HepG2 (cell line): ENCODE results near the gene FNDC7. TPM values are rescaled to one million over a fixed set of nuclear protein-coding genes. Genes with fewer than 3 reads are reported as not detected.

ENCODE experiments used
- ARID3A ChIP-seq: IDR thresholded peaks from 2 replicates; pipeline ENCODE4 v1.6.1; 2012; ENCODE audit warnings: low read depth, low read length, improper control_type of control experiment
- ETS1 ChIP-seq: sonication (generic); formaldehyde crosslinking; IDR thresholded peaks from 2 replicates; pipeline ENCODE4 v1.4.0; 2020; ENCODE audit warnings: missing genetic modification reagents
- FOXJ3 ChIP-seq: sonication (generic); formaldehyde crosslinking; IDR thresholded peaks from 2 replicates; pipeline ENCODE4 v1.4.0; 2020; ENCODE audit warnings: missing genetic modification reagents, mild to moderate bottlenecking, borderline replicate concordance
- JUNB ChIP-seq: sonication (generic); formaldehyde crosslinking; IDR thresholded peaks from 2 replicates; pipeline ENCODE4 v1.8.0; 2022; ENCODE audit warnings: missing genetic modification reagents, mild to moderate bottlenecking, borderline replicate concordance
- PHF8 ChIP-seq: sonication (generic); formaldehyde crosslinking; IDR thresholded peaks from 2 replicates; pipeline ENCODE4 v1.5.0; 2020; ENCODE audit warnings: missing genetic modification reagents
- PRDM15 ChIP-seq: sonication (generic); formaldehyde crosslinking; IDR thresholded peaks from 2 replicates; pipeline ENCODE4 v1.4.0; 2020; ENCODE audit warnings: missing genetic modification reagents
- SIX4 ChIP-seq: sonication (generic); formaldehyde crosslinking; IDR thresholded peaks from 2 replicates; pipeline ENCODE4 v1.4.0; 2020; ENCODE audit warnings: missing genetic modification reagents
- SNAPC5 ChIP-seq: sonication (generic); formaldehyde crosslinking; IDR thresholded peaks from 2 replicates; pipeline ENCODE4 v1.8.1; 2023; ENCODE audit warnings: mild to moderate bottlenecking, missing genetic modification reagents, borderline replicate concordance
- SOX13 ChIP-seq, 3 experiments: fragments of 450-650 bp in 1 of 3; sonication (generic) in 1 of 3; formaldehyde crosslinking in 1 of 3; IDR thresholded peaks in 2 of 3; conservative IDR thresholded peaks in 1 of 3; 2 replicates each; pipeline versions ENCODE4 v1.5.0 to v1.6.1; 2016 to 2020; ENCODE audit warnings: antibody characterized with exemption in 1 of 3, mild to moderate bottlenecking in 1 of 3, missing compliant biosample characterization in 1 of 3, missing genetic modification reagents in 1 of 3, moderate library complexity in 1 of 3
- SOX6 ChIP-seq, 2 experiments: fragments of 450-650 bp in 1 of 2; sonication (generic) in 1 of 2; formaldehyde crosslinking in 1 of 2; IDR thresholded peaks; 2 replicates each; pipeline versions ENCODE4 v1.4.0 to v1.6.1; 2017 to 2020; ENCODE audit warnings: antibody characterized with exemption in 1 of 2, mild to moderate bottlenecking in 1 of 2, missing genetic modification reagents in 1 of 2
- TARDBP ChIP-seq: sonication (generic); formaldehyde crosslinking; IDR thresholded peaks from 2 replicates; pipeline ENCODE4 v1.8.0; 2022; ENCODE audit warnings: mild to moderate bottlenecking, missing genetic modification reagents
- TERF1 ChIP-seq: sonication (generic); formaldehyde crosslinking; IDR thresholded peaks from 2 replicates; pipeline ENCODE4 v1.8.0; 2022; ENCODE audit warnings: mild to moderate bottlenecking, missing genetic modification reagents, moderate library complexity
- ZBTB38 ChIP-seq: sonication (generic); formaldehyde crosslinking; IDR thresholded peaks from 2 replicates; pipeline ENCODE4 v1.5.1; 2020; ENCODE audit warnings: mild to moderate bottlenecking, missing genetic modification reagents
- ZNF687 ChIP-seq: sonication (generic); formaldehyde crosslinking; IDR thresholded peaks from 2 replicates; pipeline ENCODE4 v1.5.1; 2020; ENCODE audit warnings: mild to moderate bottlenecking, missing genetic modification reagents, moderate library complexity
- polyA plus RNA-seq, 8 experiments: library from polyadenylated mRNA; depleted of rRNA in 3 of 8; stranded (reverse) in 7 of 8; unstranded in 1 of 8; fragments of >200 nt; fragmentation: Illumina TruSeq in 4 of 8; extraction: Trizol in 4 of 8; gene quantifications; 2 replicates each; pipeline versions ENCODE4 v1.2.1 to v1.2.3, GENCODE V29; 2011 to 2016; ENCODE audit warnings: low read depth in 4 of 8, missing spikeins in 1 of 8, mixed read lengths in 1 of 8; ENCODE audit not compliant: insufficient read depth in 1 of 8
- total RNA-seq, 5 experiments: library from RNA; depleted of rRNA; stranded (reverse); fragments of >200 nt; fragmentation: Illumina TruSeq; extraction: Trizol; gene quantifications; 2 replicates each; pipeline ENCODE4 v1.2.3, GENCODE V29; 2016; ENCODE audit warnings: low read depth in 1 of 5

The FNDC7 gene
- total and polyA plus RNA-seq, 2 of the 13 experiments (the other 11 are each of a cell fraction or from before 2014, with no cell fraction given), result 0.03 TPM; not detected in 1

- peak; percentile 93 for TF ChIP-seq PHF8 (CRISPR knock-in tag)
- peak; percentile 67; the same call in 1 of the 2 replicates for TF ChIP-seq TERF1 (CRISPR knock-in tag)
- no peak for TF ChIP-seq SOX6 (IDR thresholded peaks at IDR 0.05)
- peak; percentile 45; the same call in 1 of the 2 replicates for TF ChIP-seq SOX6 (CRISPR knock-in tag; IDR thresholded peaks at IDR 0.05)
- no peak for TF ChIP-seq ETS1 (CRISPR knock-in tag)
- peak; percentile 36; the same call in 1 of the 2 replicates for TF ChIP-seq ZBTB38 (CRISPR knock-in tag)
- no peak for TF ChIP-seq SOX13 (IDR thresholded peaks at IDR 0.05)
- TF ChIP-seq SOX13 (CRISPR knock-in tag; conservative IDR thresholded peaks at IDR 0.05 in 1 of 2, IDR thresholded peaks at IDR 0.05 in 1 of 2), result no peak
- TF ChIP-seq ZNF687 (CRISPR knock-in tag), result peak; percentile 88
- TF ChIP-seq TARDBP (CRISPR knock-in tag), result peak; percentile 66; the same call in 1 of the 2 replicates
- TF ChIP-seq SIX4 (CRISPR knock-in tag), result no peak
- TF ChIP-seq SNAPC5 (CRISPR knock-in tag), result no peak
- no peak for TF ChIP-seq ARID3A
- TF ChIP-seq JUNB (CRISPR knock-in tag), result no peak
- TF ChIP-seq PRDM15 (CRISPR knock-in tag), result no peak
- TF ChIP-seq FOXJ3, result no peak
Measured at GRCh38 chr1:108691942-108692723, 20.6 kb upstream of the FNDC7 start, which contains the start of gene PRPF38B (continued).
